Karpas-422 (cell line): ENCODE results near the gene GAK. TPM values are rescaled to one million over a fixed set of nuclear protein-coding genes. Genes with fewer than 3 reads are reported as not detected.

Source experiments
- DNase-seq: peaks from one replicate; pipeline ENCODE4 v3.0.0-alpha.2; 2015
- H2AFZ ChIP-seq: fragments of 200-600 bp; sonication (generic); 2 replicates; pipeline ENCODE4 v1.6.1; 2014; ENCODE audit warnings: antibody characterized with exemption, low read length, mixed read lengths
- H3K27ac ChIP-seq: fragments of 200-600 bp; sonication (generic); 2 replicates; pipeline ENCODE4 v1.5.1; 2014; ENCODE audit warnings: mild to moderate bottlenecking, low read length, moderate library complexity
- H3K27me3 ChIP-seq: fragments of 200-600 bp; sonication (generic); 2 replicates; pipeline ENCODE4 v1.6.1; 2014; ENCODE audit warnings: low read length, mixed read lengths
- H3K36me3 ChIP-seq: fragments of 200-600 bp; sonication (generic); 2 replicates; pipeline ENCODE4 v1.6.1; 2014; ENCODE audit warnings: low read length, mixed read lengths; ENCODE audit not compliant: insufficient read depth
- H3K4me1 ChIP-seq: fragments of 200-600 bp; sonication (generic); 2 replicates; pipeline ENCODE4 v1.6.1; 2014; ENCODE audit warnings: mild to moderate bottlenecking, low read length, mixed read lengths
- H3K4me2 ChIP-seq: fragments of 200-600 bp; sonication (generic); 2 replicates; pipeline ENCODE4 v1.6.1; 2014; ENCODE audit warnings: low read length, low read depth, mild to moderate bottlenecking; ENCODE audit not compliant: poor library complexity, severe bottlenecking
- H3K4me3 ChIP-seq: fragments of 200-600 bp; sonication (generic); 2 replicates; pipeline ENCODE4 v1.5.1; 2014; ENCODE audit warnings: mild to moderate bottlenecking, antibody characterized with exemption, low read length, mixed read lengths
- H3K79me2 ChIP-seq: fragments of 200-600 bp; sonication (generic); 2 replicates; pipeline ENCODE4 v1.6.1; 2014; ENCODE audit warnings: mild to moderate bottlenecking, low read length, mixed read lengths
- H3K9ac ChIP-seq: fragments of 200-600 bp; sonication (generic); 2 replicates; pipeline ENCODE4 v1.6.0; 2014; ENCODE audit warnings: low read length
- H3K9me2 ChIP-seq: fragments of 200-600 bp; sonication (generic), shearing (Covaris generic); replicated peaks from 2 replicates; pipeline ENCODE4 v1.6.0; 2014; ENCODE audit warnings: mild to moderate bottlenecking, low read length, moderate library complexity; ENCODE audit not compliant: insufficient read depth
- H3K9me3 ChIP-seq: fragments of 300-700, 200-600 bp; sonication (generic); 2 replicates; pipeline ENCODE4 v1.6.1; 2014; ENCODE audit warnings: low read length, mixed read lengths
- H4K20me1 ChIP-seq: fragments of 200-600 bp; sonication (generic); 2 replicates; pipeline ENCODE4 v1.6.1; 2014; ENCODE audit warnings: mild to moderate bottlenecking, antibody characterized with exemption, low read length, low read depth; ENCODE audit not compliant: insufficient read depth
- total RNA-seq: library from RNA; depleted of rRNA; stranded (reverse); fragments of >200 nt; shearing (Covaris generic); gene quantifications from 2 replicates; pipeline ENCODE4 v1.2.3, GENCODE V29; 2014; ENCODE audit warnings: low replicate concordance

GAK gene
- total RNA-seq, 1 experiment from 2014 or later = 48.8 TPM

GRCh38 chr4:907691-908425, 24.3 kb downstream of the GAK start:
- no peak overlapping the region for H2AFZ ChIP-seq
- no peak overlapping the region for H3K27ac ChIP-seq
- H3K9ac ChIP-seq = no peak overlapping the region
- no peaks in the 10 kb centered on the region for H4K20me1 ChIP-seq
- H3K27me3 ChIP-seq = no peaks in the 10 kb centered on the region
- no peaks in the 10 kb centered on the region for H3K9me3 ChIP-seq
- no peaks in the 10 kb centered on the region for H3K9me2 ChIP-seq
- H3K4me3 ChIP-seq = no peak overlapping the region
- peaks cover 7% of the 10 kb centered on the region for H3K36me3 ChIP-seq
- peaks cover 25% of the 10 kb centered on the region for H3K79me2 ChIP-seq
- no peak overlapping the region for H3K4me2 ChIP-seq
- no peak for DNase-seq
- no peaks in the 10 kb centered on the region for H3K4me1 ChIP-seq

DNA sequence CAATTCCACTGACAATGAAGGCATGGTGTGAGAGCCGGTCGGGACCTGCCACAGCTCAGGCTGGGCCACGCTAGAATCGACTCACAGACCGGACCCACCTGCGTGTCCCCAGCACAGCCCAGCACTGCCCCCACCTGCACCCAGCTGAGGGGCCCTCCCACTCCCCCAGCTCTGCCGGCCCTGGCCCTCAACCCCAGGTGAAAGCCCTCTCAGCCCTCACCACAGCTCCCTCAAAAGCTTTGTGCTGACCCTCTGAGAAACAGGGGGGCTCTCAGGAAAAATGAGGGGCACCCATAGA, 25.1 kb downstream of the GAK start:
- H2AFZ ChIP-seq = no peak overlapping the region
- H3K79me2 ChIP-seq = peaks cover 20% of the 10 kb centered on the region
- no peaks in the 10 kb centered on the region for H3K9me2 ChIP-seq
- H3K9ac ChIP-seq = no peak overlapping the region
- H3K36me3 ChIP-seq = peaks cover 7% of the 10 kb centered on the region
- no peaks in the 10 kb centered on the region for H3K4me1 ChIP-seq
- no peak overlapping the region for H3K4me2 ChIP-seq
- DNase-seq = no peak
- H3K27ac ChIP-seq = no peak overlapping the region
- H4K20me1 ChIP-seq = no peaks in the 10 kb centered on the region
- H3K4me3 ChIP-seq = no peak overlapping the region
- no peaks in the 10 kb centered on the region for H3K27me3 ChIP-seq
- H3K9me3 ChIP-seq = no peaks in the 10 kb centered on the region

DNA sequence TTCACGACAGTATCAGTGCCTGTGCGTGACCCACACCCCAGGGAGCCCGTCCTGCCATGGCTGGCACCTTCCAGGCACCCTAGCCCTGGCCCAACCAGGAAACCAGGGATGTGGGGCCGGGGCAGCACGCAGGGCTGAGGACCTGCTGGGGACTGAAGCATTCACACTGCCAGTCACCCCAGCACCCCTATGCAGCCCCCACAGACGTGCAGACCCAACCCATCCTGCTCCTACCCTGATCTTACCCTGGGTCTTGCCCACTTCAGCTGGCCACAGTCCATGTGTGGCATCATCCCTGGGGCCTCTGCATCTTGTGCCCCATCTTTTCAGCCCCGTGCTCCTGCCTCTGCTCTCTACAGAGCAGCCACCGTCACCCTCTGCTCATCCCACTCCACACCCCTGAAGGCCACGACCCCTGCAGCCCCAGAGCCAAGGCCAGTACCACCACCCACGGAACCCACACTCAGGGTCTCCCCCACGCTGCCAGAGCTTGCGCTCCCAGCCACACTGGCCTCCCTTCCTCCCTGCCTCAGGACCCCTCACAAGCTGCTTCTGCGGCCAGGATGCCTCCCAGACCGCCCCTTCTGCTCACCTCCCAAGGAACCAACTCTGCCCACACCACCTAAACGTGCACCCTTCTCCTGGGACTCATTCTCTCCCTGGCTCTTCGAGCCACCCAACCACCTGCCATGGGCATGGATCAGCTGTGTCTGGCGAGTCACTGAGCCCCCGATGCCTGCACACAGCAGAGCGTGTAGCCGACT, 25.6 kb downstream of the GAK start:
- no peak for DNase-seq
- peaks cover 7% of the 10 kb centered on the region for H3K36me3 ChIP-seq
- H3K9ac ChIP-seq = no peak overlapping the region
- H3K27me3 ChIP-seq = no peaks in the 10 kb centered on the region
- H4K20me1 ChIP-seq = no peaks in the 10 kb centered on the region
- H3K79me2 ChIP-seq = peaks cover 20% of the 10 kb centered on the region
- H3K9me3 ChIP-seq = no peaks in the 10 kb centered on the region
- H3K4me1 ChIP-seq = no peaks in the 10 kb centered on the region
- H3K4me2 ChIP-seq = no peak overlapping the region
- no peaks in the 10 kb centered on the region for H3K9me2 ChIP-seq
- no peak overlapping the region for H3K27ac ChIP-seq
- H2AFZ ChIP-seq = no peak overlapping the region
- no peak overlapping the region for H3K4me3 ChIP-seq

GRCh38 chr4:905485-906338, 26.4 kb downstream of the GAK start:
- Histone ChIP-seq H3K79me2 (peaks cover 20% of the 10 kb centered on the region), H3K4me3 (no peak overlapping the region), H3K27me3 (no peaks in the 10 kb centered on the region), H2AFZ (no peak overlapping the region), H3K36me3 (peaks cover 7% of the 10 kb centered on the region), H3K9me3 (no peaks in the 10 kb centered on the region), H3K27ac (no peak overlapping the region), H3K4me1 (no peaks in the 10 kb centered on the region), H3K9me2 (no peaks in the 10 kb centered on the region), H3K4me2 (no peak overlapping the region), H4K20me1 (no peaks in the 10 kb centered on the region), H3K9ac (no peak overlapping the region)
- DNase-seq = no peak

- H3K27ac ChIP-seq = no peak overlapping the region
- peaks cover 20% of the 10 kb centered on the region for H3K79me2 ChIP-seq
- H2AFZ ChIP-seq = no peak overlapping the region
- DNase-seq = no peak
- H4K20me1 ChIP-seq = no peaks in the 10 kb centered on the region
- no peaks in the 10 kb centered on the region for H3K4me1 ChIP-seq
- H3K36me3 ChIP-seq = peaks cover 3% of the 10 kb centered on the region
- no peaks in the 10 kb centered on the region for H3K9me2 ChIP-seq
- no peaks in the 10 kb centered on the region for H3K27me3 ChIP-seq
- H3K9me3 ChIP-seq = no peaks in the 10 kb centered on the region
- no peak overlapping the region for H3K4me2 ChIP-seq
- H3K4me3 ChIP-seq = no peak overlapping the region
- H3K9ac ChIP-seq = no peak overlapping the region
These were observed 28.8 kb downstream of the GAK start for GRCh38 chr4:903066-904046.

DNA sequence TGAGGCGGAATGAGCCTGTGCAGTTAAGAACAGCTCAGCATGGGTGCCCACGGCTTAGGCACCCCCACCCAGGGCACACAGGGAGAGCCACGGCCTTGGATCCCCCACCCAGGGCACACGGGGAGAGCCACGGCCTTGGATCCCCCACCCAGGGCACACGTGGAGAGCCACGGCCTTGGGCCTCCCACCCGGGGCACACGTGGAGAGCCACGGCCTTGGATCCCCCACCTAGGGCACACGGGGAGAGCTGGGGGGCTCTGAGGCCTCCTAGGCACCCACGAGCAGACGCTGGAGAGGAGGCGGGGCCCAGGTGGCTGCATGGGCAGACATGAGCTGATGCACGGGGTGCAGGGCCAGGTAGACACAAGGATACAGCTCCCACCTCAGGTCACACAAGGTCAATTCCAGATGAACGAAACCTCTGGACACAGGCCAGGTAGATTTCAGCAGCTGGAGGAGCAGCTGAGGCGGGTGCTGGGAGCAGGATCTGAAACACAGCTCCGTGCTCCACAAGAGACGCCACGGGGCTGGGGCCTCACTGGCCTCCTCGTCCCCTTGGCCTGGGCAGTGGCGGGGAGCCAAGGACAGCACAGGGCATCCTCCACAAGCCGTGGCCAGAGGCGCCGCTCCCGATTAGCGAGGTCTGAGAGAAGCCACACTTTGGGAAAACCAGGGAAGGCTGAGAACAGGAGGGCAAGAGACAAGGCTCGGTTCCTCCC, 30.8 kb downstream of the GAK start:
- Histone ChIP-seq H3K4me3 (no peak overlapping the region), H3K4me2 (no peak overlapping the region), H3K9me2 (no peaks in the 10 kb centered on the region), H3K27me3 (no peaks in the 10 kb centered on the region), H3K27ac (no peak overlapping the region), H4K20me1 (0 out of 2 replicates have a peak, but pooled peaks cover 2% of the 10 kb centered on the region), H2AFZ (no peak overlapping the region), H3K36me3 (peaks cover 5% of the 10 kb centered on the region; the same call in 1 of the 2 replicates), H3K9ac (no peak overlapping the region), H3K79me2 (peaks cover 4% of the 10 kb centered on the region; the same call in 1 of the 2 replicates), H3K4me1 (no peaks in the 10 kb centered on the region), H3K9me3 (no peaks in the 10 kb centered on the region)
- no peak for DNase-seq

DNA sequence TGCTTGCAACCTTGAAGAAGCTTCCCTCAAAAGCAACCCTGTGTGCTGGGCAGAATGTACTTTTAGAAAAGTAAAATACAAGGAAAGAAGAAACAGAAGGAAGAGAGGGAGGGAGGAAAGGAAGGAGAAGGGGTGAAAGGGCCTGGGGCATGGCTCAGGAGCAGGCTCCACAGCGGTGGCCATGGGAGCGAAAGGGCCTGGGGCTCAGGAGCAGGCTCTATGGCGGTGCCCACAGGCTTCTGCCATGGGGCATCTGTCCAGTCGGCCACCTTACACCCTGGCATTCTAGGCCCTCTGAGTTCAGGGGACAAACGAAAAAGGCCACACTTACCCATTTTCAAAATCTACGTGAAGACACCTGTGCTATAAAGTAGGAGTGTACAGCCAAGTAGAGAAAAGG, 31.4 kb downstream of the GAK start:
- DNase-seq = no peak
- H3K79me2 ChIP-seq = no peaks in the 10 kb centered on the region
- no peak overlapping the region for H2AFZ ChIP-seq
- H3K4me2 ChIP-seq = no peak overlapping the region
- H3K9ac ChIP-seq = no peak overlapping the region
- no peak overlapping the region for H3K27ac ChIP-seq
- H3K4me3 ChIP-seq = no peak overlapping the region
- peaks cover 5% of the 10 kb centered on the region; the same call in 1 of the 2 replicates for H3K36me3 ChIP-seq
- no peaks in the 10 kb centered on the region for H3K4me1 ChIP-seq
- no peaks in the 10 kb centered on the region for H3K27me3 ChIP-seq
- H3K9me3 ChIP-seq = no peaks in the 10 kb centered on the region
- H3K9me2 ChIP-seq = no peaks in the 10 kb centered on the region
- H4K20me1 ChIP-seq = 0 out of 2 replicates have a peak, but pooled peaks cover 2% of the 10 kb centered on the region
